CD4-positive, alpha-beta T cell treated with Interleukin-12 subunit alpha and Interleukin-12 subunit beta, for 1 hour (primary cell): ENCODE results near the gene NKAPL.

ENCODE experiments used
- DNase-seq: peaks from one replicate; pipeline ENCODE4 v3.0.0-alpha.2; 2020

NKAPL gene

DNA sequence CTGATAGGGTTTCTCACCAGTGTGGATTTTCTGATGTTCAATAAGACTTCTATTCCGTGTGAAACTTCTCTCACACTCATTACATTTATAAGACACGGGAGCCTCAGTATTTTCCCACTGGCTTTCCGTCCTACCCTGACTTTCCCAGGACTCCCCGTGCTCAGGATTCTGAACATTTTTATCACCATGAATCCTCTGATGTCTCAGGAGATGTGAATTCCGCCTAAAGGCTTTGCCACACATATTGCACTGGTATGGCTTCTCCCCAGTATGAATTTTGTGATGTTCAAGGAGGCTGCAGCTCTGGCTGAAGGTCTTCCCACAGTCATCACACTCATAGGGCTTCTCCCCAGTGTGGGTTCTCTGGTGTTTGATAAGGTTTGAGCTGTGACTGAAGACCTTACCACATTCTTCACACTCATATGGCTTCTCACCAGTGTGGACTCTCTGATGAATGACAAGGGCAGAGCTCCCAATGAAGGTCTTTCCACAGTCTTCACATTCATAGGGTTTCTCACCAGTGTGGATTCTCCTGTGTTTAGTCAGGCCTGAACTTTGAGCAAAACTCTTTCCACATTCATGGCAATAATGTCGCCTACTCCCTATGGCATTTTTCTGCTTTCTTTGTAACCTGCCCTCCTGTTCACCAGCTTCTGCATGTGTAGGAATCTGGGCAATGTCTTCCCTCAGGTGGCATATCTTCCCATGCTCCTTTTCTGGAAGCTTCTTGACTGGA lies 13.7 kb upstream of the NKAPL start:
- DNase-seq: no peak

DNA sequence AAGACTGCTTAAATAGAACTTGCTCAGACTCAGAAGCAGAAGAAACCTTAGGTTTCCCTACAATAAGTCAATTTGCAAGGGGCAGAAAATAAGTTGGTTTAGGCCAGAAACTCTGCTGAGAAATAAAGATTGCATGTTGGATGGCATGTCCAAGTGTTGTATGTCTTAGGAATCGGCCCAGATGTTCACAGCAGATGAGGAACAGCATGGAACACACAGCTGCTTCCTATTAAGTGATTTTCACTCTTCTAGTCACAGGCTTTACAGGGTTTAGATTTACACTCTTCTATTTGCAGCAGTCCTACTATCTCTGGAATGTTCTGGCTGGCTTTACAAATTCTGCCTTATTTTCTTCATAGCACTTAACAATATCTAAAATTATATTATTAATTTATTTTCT lies 10.2 kb upstream of the NKAPL start:
- DNase-seq: no peak

DNA sequence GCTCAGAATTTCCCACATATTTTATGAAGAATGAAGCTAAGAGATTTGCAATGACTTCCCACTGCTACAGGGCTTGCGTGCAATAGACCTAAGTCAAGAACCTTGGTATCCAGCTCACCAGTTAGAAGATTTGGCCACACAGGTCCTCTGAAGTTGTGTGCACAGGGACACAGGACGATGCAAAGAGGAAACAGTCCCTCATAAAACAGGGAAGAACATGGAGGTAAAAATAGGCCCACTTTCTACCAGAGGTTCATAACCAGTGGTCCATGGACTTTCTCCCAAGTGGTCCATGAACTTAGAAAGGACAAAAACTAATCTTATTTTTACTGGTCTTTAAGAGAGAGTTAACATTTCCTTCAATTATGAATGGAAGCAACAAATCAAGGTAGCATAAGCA lies 8.3 kb upstream of the NKAPL start:
- DNase-seq: no peak

DNA sequence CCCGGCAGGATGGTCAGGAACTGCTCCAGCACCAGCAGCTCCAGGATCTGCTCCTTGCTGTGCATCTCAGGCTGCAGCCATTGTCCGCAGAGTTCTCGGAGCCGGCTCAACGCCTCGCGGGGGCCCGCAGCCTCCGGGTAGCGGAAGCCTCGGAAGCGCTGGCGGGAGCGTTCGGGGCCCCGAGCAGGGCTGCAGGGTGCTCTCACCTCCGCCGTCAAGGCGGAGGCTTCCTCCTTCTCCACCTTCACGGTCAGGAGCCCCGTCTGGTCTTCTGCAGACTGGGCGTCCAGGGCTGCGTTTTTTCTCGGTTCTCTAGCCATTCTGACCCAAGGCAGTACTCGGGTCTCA lies 7.5 kb upstream of the NKAPL start:
- no peak for DNase-seq

DNA sequence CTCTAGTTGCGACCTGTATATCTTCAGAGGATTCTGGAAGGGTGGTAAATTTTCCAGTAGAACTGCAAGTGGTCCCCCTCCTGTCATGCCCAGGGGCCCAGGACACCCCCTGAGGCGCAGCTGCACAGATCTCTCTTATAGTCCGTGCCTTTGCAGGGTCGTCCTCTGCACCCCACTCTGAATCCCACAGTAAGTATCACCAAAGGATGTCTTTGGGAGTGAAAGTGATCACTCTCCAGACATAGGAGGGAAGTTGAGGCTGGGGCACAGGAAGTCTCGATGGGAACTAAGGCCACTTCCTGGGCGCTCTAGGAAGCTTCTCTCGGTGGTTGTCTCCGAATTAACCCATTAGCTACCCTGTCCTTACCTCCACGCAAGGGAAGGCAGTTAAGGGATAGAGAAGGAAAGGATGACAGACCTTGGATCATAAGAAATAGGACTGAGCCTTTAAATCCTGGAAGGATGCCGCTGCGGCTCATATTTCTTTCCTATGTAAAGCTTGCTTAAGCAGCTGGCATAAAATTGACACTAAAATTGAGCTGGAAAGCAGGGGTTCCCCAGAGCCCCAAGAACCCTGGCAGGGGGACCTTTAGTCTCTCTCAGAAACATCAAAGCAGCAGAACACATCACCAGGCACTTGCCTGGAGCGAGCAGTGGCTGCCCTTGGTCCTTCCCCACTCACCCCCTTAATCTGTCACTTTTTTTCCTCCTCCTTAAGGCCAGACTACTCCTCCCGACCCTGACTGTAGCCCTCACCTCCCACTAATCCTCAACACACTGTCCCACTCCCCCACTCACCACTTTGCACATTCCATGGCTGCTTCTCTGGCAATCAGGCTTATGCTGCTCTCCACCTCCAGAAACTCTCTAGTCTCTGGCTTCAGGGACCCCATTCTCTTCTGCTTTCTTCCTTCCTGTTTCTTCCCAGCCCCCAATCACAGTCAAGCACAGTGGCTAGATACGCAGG lies 6.8 kb upstream of the NKAPL start, which contains the start of gene ZKSCAN4:
ZKSCAN4 (minus strand) TSS at position 261 of the 967 bp plus-strand sequence. CDS start 289 bp downstream, outside the sequence.
- DNase-seq: peak; percentile 88

DNA sequence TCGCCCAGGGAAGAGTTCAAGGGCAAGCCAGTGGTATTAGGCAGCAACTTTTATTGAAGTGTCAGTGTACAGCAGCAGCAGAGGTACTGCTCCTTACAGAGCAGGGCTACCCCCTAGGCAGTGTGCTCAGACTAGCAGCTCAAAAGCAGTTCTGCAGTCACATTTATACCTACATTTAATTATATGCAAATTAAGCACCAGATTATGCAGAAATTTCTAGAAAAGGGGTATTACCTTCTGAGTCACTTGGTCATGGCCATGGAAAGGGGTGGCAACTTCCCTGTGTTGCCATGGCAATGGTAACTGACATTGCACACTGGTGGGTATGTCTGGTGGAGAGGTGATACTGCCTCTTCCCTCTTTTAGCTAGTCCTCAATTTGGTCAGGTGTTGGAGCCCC lies 5.0 kb upstream of the NKAPL start:
- no peak for DNase-seq

DNA sequence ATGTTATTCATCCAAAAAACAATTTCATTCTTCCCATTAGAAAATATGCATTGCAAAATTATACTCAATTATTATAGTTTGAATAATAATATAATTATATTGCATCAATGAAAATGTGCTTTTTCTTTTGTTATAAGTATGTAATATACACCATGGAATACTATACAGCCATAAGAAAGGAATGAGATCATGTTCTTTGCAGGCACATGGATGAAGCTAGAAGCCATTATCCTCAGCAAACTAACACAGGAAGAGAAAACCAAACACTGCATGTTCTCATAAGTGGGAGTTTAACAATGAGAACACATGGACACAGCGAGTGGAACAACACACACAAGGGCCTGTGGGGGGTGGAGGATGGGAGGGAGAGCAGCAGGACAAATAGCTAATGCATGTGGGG lies 2.1 kb upstream of the NKAPL start:
- DNase-seq: no peak

DNA sequence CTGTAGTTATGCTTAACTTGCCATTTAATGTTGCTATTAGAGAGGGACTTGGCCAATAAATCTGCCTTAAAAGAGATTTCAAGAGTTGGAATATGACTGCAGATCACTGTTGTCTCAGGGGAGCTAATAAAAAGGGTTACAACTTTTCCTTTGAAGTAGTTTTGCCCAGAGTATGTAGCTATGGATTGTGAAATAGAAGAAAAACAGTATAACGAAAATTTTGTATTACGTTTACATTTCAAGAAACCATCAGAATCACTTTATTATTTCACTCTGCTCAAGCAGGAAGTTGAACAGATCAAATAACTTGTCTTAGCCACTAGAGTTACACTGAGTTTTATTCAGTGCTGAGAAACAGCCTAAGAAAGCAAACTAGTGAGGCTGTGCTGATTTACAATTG lies 4.8 kb downstream of the NKAPL start:
- DNase-seq: no peak

DNA sequence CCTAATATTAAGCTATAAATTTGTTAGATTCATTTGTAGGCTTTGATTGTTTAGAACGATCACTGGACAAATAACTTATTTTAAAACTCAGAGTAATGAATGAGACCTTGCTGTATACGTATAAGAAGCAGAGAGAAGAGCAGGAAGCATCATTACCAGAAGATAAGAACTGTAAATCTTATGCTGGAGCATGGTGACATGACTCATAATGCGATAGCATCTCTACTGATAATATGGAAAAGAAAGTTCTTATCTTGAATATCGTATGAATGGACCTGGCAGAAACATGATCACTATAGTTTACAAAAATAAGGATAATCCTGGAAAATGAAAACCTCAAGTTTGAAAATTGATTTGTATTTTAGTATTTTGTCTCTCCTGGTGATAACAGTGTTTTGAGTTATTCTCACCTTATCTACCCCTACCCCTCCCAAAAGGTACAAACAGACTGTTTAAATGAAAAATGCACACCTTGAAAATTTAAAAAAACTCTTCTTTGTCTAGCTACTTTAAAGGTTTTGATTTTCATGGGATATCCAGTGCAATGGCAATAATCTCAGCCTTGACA lies 5.8 kb downstream of the NKAPL start:
- no peak for DNase-seq

DNA sequence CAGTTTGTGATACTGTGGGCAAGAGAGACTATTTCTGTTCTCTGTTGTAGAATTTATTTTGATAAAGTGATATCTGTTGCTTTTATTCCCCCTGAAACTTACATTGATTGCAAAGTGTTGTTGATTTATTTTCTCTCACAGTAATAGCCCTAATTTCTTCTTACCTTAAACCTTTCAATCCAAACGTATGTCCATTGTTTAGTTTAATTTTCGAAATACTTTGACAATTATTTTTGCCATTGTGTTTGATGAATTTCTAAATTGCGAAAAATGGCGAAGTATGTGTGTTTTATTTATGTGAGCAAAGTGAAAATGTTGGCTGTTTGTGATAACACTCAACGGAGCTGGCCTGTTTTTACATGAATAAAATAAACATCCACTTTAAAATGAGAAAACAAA lies 7.5 kb downstream of the NKAPL start:
- no peak for DNase-seq

DNA sequence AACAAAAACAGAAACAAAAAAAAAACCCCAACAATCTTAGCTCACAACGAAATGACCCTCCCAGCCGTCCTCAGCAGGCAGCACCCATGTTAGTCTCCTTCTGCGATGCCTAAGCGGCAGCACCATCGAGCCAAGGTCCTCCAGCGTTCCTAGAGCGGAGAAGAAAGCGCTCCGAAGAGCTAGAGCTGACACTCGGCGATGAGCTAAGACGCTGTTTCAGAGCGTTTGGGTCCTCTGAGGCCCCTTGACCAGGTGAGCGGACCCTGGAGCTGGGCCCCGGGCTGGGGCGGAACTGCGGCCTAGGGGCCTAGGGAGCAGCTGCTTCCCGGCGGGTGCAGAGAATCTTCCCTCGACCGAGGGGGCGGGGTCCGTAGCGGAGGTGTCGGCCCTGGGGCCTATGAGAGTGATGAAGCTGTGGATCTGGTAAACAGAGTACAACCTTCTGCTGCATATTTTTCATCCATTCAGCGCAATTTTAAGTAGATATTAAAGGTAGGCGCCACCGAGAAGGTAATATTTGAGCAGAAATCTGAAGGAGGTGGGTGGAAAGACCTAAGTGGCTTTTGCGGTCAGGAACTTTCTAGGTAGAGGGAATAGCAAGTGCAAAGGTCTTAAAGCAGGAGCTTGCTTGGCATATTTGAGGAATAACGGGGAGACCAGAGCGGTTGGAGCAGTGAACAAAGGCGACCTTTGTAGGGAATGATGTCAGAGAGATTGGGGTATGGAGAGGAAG lies 8.0 kb downstream of the NKAPL start, which contains the start of gene ZSCAN26:
ZSCAN26 (plus strand) TSS at position 182 of the 733 bp plus-strand sequence. CDS start 4,777 bp downstream, outside the sequence.
- peak; percentile 90 for DNase-seq

DNA sequence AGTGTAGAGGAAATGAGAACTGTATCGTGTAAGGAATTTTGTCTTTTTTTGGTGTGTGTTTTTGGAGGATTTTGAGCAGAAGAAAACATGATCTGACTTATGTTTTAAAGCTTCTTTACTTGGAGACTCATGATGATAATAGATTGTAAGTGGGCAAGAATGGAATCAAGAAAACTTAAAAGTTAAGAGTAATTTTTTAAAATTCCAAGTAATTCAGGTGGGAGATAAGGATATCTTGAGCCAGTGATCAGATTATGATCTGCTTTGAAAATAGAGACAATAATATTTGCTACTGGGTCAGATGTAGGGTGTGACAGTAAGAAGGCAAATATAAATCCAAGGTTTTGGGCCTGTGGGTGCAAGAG lies 8.6 kb downstream of the NKAPL start:
- DNase-seq: no peak

DNA sequence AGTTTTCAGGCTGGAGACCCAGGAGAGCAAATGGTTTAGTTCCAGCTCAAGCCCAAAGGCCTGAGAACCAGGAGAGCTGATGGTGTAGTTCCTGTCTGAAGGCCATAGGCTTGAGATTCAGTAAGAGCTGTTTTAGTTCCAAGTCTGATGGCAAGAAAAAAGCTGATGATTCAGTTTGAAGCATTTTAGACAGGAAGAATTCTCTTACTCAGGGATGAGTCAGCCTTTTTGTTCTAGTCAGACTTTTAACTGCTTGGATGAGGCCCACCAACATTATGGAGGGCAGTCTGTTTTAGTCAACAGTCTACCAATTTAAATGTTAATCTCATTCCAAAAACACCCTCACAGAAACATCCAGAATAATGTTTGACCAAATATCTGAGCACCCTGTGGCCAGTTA lies 10.4 kb downstream of the NKAPL start:
- no peak for DNase-seq

DNA sequence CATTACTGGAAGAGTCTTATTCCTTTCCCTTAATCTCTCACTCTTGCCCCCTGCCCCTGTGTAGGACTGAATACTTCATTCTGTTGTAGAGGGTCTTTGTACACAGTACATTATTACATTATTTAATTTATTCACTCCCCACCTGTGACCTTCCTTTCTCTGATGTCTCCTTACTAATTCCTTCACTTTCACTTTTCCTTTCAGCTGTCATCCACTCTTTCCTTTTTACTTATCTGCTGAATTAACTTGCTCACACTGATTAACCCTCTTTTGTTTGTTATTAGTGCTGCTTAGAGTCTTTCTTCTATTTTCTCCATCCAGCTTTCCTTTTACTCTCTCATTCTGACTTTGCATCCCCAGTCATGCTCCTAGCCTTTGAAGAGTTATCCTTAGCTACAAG lies 15.8 kb downstream of the NKAPL start:
- DNase-seq: no peak

DNA sequence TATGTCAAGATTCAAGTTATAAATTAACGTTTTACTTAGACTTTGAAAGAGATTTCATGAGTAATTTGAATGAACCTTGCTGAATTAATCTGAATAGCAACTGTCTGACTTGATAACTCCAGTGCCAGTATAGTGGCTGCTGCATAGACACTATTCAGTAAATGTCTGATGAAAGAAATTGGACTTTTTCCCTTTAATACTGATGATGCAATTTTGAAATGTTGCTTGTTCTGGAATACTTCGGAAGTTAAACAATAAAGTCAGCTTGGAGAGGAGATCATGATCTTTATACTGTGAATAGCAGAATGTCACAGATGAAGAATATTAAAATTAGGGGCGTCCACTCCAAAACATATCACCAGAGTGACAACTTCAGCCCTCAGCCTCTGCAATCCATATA lies 18.6 kb downstream of the NKAPL start:
- DNase-seq: no peak

DNA sequence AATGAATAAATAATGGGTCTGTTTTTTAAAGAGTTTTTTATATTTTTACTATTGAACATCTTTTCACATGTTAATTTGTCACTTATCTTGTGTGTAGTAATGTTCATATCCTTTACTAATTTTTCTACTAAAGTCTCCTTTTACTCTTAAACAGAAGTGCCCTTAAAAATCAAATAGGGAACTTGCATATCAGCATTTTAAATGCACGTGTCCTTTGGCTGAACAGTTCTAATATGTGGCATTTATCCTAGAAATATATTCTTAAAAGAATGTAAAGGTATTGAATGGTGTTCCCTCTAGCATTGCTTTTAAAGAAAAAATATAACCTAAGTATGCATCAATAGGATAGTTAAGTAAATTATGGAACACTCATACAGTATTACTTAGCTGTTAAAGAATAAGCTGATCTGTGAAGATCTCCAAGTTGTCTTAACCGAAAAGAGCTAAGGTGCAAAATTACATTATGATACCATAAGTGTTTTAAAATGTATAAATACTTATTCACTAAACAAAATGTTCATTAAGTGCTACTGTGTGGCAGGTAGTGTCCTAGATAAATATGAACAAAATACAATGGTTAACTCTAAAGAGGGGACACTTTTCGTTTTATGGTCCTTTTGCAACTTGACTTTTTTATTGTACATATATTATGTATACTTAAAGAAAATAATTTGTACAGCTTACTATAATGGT lies 21.6 kb downstream of the NKAPL start:
- DNase-seq: no peak

DNA sequence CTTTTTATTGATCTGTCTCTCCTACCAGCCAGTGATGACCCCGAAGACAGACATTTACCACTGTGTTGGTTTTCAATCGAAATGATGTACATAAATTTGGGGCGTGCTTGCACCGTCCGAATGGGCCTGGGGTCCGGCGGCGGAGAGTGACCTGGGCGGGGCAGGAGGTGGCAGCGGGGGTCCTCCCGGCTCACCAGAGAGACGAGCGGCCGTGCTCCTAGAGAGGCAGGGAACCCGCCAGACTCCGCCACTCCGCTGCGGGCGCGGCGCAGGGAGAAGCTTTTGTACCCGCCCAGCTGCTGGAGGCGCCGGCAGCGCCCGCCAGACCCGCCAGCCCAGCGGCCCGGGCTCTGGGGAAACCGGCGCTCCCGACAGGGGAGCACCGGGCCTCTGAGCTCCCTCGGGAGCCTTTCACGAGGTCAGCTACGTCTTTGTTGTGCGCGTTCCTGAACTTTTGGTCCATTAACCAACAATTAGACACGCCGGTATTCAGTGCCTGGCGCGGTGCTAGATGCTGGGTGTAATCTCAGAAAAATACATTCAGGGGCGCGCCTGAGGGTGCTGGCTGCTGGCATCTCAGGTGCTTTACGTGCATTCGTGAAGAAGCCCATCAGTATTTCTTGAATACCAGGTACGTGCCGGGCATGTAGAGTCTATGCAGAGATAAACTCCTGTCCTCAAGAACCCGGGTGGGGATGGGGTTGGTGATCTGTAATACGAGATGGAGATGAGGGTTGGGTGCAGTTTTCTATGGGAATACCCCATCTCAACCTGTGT lies 22.4 kb downstream of the NKAPL start, which contains the start of gene PGBD1:
PGBD1 (plus strand) TSS at position 285 of the 777 bp plus-strand sequence. CDS start 2,242 bp downstream, outside the sequence.
- DNase-seq: peak; percentile 39

DNA sequence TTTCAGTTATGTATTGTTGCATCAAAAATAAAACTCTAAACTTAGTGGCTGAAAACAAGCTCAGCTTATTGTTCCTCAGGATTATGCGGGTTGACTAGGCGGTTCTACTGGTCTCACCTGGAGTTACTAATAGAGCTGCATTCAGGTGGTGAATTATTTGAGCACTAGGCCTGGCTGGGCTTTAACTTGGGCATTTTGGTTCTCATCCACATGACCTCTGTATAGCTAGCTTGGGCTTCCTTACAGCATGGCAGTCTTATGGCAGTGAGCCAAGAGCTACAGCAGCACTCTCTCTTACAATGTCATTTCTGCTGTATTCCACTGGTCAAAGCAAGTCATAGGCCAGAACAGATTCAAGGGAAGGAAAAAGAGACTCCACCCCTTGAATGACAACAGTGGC lies 23.8 kb downstream of the NKAPL start:
- DNase-seq: no peak

DNA sequence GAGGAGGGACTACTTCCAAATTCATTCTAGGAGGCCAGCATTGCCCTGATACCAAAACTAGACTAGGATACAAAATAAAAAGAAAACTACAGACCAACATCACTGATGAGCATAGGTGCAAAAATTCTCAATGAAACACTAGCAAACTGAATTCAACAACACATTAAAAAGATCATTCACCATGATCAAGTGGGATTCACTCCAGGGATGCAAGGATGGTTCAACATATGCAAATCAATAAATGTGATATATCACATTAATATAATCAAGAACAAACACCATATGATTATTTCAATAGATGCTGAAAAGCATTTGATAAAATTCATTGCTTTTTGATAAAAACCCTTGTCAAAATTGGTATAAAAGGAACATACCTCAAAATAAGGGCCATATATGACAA lies 32.5 kb downstream of the NKAPL start:
- no peak for DNase-seq

DNA sequence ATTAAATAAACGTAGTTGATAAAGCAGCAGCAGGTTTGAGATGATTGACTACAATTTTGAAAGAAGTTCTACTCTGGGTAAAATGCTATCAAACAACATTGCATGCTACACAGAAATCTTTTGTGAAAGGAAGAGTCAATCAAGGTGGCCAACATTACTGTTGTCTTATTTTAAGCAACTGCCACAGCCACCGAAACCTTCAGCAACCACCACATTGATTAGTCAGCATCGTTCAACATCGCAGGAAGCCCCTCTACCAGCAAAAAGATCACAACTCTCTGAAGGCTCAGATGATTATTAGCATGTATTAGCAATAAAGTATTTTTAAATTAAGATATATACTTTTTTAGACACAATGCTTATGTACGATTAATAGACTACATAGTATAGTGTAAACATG lies 36.2 kb downstream of the NKAPL start:
- DNase-seq: no peak

DNA sequence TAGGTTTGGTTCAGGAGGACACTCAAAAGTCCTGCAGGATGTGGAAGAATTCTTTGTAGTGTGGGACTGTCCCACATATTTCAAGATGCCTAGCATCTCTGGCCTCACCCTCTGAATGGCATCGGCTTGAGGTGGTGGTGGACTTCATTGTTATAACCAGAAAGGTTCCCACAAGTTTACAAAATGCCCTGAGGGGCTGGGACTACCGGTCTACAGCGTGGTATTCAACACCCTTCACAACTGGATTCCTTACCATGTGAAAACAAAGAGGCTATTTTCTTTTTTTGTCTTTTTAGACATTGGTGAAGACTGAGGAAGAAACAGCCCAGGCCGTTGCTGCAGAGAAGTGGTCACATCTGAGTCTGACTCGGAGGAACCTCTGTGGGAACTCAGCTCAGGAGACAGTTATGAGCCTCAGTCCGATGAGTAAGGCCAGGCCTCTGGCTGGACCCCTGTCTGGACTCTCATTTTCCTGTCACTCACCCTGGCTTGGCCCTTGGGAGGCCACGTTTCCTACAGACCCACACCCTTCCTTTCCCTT lies 37.5 kb downstream of the NKAPL start:
- no peak for DNase-seq
